GM12873 (cell line): ENCODE measurements around the gene PCNX2.

Source experiments
- TF ChIP-seq, protein P1 (sequence below): IDR thresholded peaks from 2 replicates; pipeline ENCODE4 v1.5.1; 2012; ENCODE audit warnings: low read depth, mild to moderate bottlenecking, moderate library complexity, low read length, control low read depth; ENCODE audit not compliant: insufficient read depth; ENCODE audit errors: missing control alignments

Gene PCNX2

DNA sequence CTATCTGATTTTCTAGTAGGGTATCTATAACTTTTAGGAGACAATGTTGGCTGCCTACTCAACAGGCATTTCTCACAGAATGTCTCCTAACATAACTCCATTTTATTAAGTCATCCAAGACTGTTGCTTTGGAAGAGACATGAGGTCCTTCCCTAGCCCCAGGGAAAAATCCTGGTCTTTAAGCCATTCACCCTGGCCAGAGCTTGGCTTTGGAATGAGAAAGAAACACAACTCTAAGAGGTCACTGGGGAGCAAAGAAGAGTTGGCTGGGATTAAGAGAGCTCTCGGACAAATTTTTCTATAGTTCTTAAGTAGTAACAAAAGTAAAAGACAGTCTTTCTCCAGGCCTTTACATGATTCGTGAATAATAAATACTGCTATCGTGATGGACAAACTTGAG is 57.9 kb downstream of the PCNX2 start:
- TF ChIP-seq, protein P1, sequence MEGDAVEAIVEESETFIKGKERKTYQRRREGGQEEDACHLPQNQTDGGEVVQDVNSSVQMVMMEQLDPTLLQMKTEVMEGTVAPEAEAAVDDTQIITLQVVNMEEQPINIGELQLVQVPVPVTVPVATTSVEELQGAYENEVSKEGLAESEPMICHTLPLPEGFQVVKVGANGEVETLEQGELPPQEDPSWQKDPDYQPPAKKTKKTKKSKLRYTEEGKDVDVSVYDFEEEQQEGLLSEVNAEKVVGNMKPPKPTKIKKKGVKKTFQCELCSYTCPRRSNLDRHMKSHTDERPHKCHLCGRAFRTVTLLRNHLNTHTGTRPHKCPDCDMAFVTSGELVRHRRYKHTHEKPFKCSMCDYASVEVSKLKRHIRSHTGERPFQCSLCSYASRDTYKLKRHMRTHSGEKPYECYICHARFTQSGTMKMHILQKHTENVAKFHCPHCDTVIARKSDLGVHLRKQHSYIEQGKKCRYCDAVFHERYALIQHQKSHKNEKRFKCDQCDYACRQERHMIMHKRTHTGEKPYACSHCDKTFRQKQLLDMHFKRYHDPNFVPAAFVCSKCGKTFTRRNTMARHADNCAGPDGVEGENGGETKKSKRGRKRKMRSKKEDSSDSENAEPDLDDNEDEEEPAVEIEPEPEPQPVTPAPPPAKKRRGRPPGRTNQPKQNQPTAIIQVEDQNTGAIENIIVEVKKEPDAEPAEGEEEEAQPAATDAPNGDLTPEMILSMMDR = no peak

DNA sequence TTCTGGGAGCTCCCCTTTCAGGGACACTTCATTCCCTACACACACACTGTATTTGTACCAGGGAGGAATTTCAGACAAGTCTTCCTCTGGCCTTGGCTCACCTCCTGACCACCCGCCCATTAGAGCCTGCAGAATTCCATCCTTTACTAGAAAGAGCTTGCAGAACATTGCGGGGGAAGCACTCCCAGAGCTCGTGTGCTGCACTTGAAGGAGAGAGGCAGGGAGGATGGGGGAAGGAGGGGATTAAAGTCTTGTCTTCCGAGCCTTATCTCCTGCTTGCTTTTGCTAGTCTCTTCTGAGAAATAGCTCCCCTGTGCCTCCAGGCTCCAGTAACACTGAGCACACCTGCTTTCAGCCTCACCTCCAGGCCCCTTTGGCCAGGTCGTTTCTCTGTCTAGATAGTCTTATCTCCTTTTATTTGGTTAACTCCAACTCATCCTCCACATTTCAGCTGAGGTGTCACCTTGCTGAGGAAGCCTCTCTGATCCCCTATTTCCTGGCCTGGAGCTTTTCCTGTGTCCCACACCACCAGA is 62.0 kb downstream of the PCNX2 start:
- TF ChIP-seq, protein P1 = no peak

DNA sequence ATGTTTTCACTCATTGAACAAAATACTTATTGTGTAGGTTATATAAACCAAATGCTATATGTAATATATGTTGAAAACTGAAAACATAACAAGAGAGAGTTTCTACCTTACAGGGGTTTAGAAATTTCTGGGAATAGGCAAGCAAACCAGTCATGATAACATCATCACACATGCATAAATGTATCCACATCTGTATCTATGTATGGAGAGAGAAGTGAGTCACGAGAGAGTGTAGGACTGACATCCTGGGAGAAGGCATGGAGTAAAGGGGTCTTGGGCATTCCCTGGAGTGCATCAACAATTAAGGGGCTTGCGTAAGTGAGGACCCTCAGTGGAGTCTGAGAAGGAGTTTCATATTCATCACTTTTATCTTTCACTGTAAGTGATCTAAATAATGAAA is 65.5 kb downstream of the PCNX2 start:
- TF ChIP-seq, protein P1 = no peak

DNA sequence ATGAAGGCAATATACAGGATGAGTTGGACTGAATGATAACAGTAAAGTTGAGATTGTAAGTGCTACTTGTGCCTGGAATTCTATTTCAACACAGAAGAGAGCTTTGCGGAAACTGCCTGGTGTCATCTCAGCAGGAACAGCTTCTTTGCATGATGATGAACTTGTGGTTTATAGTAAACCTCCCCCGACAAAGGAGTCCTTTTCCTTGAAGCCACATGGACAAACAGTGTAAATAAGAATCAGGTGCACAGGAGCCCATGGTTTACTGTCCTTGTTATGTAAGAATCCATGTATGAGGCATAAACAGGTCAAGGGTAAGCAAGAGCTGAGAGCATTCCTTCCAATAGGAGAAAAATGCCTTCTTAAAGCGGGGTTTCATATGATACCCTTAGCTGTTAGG is 66.2 kb downstream of the PCNX2 start:
- TF ChIP-seq, protein P1 = no peak

DNA sequence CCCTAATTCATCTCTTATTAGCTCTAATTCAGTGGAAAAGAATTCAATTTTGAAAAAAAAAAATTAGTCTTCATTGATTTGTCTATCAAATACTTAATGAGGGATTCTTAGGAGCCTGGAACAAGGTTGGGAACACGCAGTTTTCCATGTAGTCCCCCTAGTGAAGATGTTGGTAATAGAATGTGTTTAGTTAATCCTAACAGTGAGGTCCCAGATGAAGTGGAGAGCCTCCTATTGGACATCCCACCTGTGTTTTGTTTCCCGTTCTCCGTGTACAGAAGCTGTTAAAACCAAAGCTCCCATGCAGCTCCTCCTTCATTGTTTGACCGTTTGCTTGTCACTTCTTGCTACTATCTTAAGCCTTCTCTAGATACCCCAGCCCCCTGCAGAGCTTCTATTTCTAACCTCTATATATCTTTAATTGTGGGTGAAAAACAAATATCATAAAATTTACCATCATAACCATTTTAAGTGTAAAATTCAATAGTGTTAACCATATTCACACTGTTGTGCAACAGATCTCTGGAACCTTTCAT is 67.5 kb downstream of the PCNX2 start:
- TF ChIP-seq, protein P1 = no peak

DNA sequence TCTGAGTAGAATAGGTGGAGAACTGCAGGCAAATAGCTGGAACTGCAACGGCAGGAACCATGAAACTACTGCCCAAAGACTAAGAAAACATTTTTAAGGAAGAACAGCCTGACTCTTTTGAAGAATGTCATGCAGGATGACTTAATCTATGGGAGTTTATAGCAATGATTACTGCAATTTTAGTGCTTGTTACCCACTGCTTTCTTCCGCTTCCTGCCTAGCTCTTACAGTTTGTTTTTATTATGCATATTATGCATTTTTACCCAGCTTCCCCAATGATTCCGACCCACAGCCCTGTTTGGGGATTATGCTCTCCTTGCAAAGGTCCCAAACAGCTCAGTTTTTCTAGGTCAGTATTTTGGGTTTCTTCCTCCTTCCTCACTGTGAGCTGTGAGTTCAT is 71.2 kb downstream of the PCNX2 start:
- TF ChIP-seq, protein P1 = no peak

DNA sequence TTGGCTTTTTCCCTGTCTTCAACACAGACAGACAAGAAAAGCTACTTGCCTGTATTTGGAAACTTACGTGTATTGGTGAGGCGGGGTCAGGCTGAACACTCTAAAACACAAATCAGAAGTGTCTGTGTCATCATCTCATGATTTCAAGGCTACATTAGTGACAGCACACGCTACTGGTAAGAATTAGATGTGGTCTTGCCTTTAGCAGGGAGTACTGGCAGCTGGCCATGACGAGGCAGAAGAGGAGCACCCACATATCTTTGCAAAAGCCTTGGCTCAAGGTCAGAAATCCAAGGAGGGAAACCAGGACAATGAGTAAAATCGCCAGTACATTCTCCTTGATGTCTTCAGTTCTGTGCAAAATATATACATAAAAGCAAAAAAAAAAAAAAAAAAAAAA is 77.7 kb downstream of the PCNX2 start:
- TF ChIP-seq, protein P1 = no peak

DNA sequence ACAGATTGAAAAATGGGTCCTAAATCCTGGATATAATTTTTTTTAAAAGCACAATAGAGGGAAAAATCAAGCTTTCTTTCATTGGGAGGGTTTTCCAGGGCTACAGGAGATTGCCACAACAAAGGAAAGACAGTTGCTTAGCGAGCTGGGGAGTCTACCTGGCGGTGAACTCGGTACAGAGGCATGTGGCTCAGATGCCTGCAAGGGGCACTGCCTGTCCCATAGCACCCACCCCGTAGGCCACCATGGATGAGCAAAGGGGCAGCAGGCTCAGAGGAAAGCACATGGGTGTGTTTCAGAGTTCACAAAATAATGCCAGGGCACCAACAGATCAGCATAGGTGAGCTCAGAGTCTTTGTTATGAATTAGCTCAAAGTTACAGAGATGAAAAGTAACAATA is 79.5 kb downstream of the PCNX2 start:
- TF ChIP-seq, protein P1 = no peak
